Measurements from ENCODE around the gene ITGA1.

- no peak for TF ChIP-seq GABPB1 (CRISPR knock-in tag; IDR thresholded peaks at IDR 0.05)
- TF ChIP-seq USF2 (IDR thresholded peaks at IDR 0.05; ENCODE audit: low read depth, low read length): no peak
- no peak for TF ChIP-seq USF2 (CRISPR knock-in tag; IDR thresholded peaks at IDR 0.05; ENCODE audit: borderline replicate concordance)
- TF ChIP-seq MAX (IDR thresholded peaks at IDR 0.05): no peak
- TF ChIP-seq, protein P1, sequence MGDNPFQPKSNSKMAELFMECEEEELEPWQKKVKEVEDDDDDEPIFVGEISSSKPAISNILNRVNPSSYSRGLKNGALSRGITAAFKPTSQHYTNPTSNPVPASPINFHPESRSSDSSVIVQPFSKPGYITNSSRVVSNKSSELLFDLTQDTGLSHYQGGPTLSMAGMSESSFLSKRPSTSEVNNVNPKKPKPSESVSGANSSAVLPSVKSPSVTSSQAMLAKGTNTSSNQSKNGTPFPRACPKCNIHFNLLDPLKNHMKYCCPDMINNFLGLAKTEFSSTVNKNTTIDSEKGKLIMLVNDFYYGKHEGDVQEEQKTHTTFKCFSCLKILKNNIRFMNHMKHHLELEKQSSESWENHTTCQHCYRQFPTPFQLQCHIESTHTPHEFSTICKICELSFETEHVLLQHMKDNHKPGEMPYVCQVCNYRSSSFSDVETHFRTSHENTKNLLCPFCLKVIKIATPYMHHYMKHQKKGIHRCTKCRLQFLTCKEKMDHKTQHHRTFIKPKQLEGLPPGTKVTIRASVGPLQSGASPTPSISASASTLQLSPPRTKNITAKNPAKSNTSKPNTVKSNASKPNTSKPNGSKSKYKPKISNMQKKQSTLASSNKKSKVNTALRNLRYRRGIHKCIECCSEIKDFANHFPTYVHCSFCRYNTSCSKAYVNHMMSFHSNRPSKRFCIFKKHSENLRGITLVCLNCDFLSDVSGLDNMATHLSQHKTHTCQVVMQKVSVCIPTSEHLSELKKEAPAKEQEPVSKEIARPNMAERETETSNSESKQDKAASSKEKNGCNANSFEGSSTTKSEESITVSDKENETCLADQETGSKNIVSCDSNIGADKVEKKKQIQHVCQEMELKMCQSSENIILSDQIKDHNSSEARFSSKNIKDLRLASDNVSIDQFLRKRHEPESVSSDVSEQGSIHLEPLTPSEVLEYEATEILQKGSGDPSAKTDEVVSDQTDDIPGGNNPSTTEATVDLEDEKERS (CRISPR knock-in tag; IDR thresholded peaks at IDR 0.05): no peak
- no peak for TF ChIP-seq HOXA3 (CRISPR knock-in tag; IDR thresholded peaks at IDR 0.05)
- TF ChIP-seq ZNF10 (CRISPR knock-in tag; IDR thresholded peaks at IDR 0.05; ENCODE audit: borderline replicate concordance, low read depth): no peak
- TF ChIP-seq SMARCC2 (IDR thresholded peaks at IDR 0.05): no peak
- TF ChIP-seq TP53 (CRISPR knock-in tag; conservative IDR thresholded peaks at IDR 0.05): no peak
- no peak for TF ChIP-seq ZNF232 (CRISPR knock-in tag; IDR thresholded peaks at IDR 0.05; ENCODE audit: borderline replicate concordance)
- TF ChIP-seq TBL1XR1 (IDR thresholded peaks at IDR 0.05; ENCODE audit: borderline replicate concordance, low read length, partially characterized antibody): no peak
- TF ChIP-seq ZNF589 (CRISPR knock-in tag; conservative IDR thresholded peaks at IDR 0.05): no peak
- TF ChIP-seq ZNF546 (CRISPR knock-in tag; conservative IDR thresholded peaks at IDR 0.05): no peak
- TF ChIP-seq ZNF547 (CRISPR knock-in tag; IDR thresholded peaks at IDR 0.05): no peak
Measured at GRCh38 chr5:52994266-52994665, 206.6 kb downstream of the ITGA1 start.

All from HepG2 (cell line).